HG03139 (cell line): ENCODE measurements around the gene LHFPL3.

ENCODE experiments used
- ATAC-seq: cut with Tn5 transposase; IDR thresholded peaks from one replicate; pipeline ENCODE4 v1.9.1; 2021; ENCODE audit not compliant: unreplicated experiment

The LHFPL3 gene

GRCh38 chr7:104367926-104368325, 39.5 kb downstream of the LHFPL3 start:
- ATAC-seq, result no peak

GRCh38 chr7:104371216-104371979, 43.0 kb downstream of the LHFPL3 start:
- no peak for ATAC-seq

DNA sequence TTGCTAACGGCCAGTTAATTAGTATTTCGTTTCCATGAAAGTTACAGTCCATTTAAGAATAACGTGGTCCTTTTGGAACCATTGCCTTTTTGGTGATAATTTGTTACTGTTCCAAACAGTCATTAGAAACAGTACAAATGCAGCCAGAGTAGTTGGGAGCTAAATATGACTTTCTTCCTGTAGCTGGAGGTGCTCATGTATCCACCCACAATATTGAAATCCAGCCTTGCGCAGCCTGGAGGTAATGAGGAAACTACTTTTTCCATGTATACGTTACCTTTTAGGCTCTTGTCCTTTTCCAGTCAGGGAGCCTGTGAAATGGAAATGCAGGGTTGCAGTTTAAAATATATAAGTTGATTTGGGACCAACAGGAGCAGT, 43.6 kb downstream of the LHFPL3 start:
- no peak for ATAC-seq

DNA sequence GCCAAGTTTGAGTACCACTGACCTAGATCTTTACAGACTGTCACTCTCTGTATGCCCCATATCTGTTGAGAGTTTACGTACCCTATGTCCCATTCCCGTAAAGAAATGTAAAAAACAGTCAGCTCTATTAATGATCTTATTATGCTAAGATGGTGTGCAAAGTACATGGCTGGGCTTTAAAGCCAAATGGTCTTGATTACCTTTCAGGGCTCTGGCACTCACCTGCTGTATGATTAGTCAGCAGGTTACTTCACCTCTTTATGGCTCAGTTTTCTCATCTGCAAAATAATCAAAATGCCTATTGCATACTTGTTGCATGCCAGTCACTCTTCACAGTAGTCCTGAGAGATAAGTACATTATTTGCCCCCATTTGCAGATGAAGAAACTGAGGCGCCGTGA, 54.2 kb downstream of the LHFPL3 start:
- ATAC-seq, result no peak

DNA sequence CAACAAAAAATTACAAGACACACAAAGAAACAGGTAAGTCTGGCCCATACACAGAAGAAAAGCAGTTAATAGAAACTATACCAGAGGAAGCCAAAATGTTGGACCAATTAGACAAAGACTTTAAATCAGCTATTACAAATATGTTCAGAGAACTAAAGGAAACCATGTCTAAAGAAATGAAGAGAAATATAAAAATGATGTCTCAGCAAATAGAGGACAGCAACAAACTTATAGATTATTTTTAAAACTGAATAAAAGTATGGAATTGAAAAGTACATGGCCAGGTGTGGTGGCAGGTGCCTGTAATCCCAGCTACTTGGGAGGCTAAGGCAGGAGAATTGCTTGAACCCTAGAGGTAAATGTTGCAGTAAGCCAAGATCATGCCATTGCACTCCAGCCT, 58.5 kb downstream of the LHFPL3 start:
- ATAC-seq, result no peak

DNA sequence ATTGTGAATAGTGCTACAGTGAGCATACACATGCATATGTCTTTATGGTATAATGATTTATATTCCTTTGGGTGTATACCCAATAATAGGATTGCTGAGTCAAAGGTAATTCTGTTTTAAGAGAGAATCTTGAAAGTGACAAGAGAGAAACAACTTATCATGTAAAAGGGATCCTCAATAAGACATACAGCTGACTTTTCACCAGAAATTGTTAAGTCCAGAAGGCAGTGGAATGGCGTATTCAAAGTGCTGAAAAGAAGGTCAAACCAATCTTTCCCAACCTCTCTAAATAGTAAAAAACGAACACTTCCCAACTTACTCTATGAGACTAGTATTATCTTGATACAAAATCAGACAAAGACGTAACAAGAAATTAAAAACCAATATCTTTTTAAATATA, 59.8 kb downstream of the LHFPL3 start:
- ATAC-seq, result no peak

- ATAC-seq, result no peak
Measured at GRCh38 chr7:104395162-104395561, 66.8 kb downstream of the LHFPL3 start.

- no peak for ATAC-seq
Measured at GRCh38 chr7:104397442-104397841, 69.0 kb downstream of the LHFPL3 start.

DNA sequence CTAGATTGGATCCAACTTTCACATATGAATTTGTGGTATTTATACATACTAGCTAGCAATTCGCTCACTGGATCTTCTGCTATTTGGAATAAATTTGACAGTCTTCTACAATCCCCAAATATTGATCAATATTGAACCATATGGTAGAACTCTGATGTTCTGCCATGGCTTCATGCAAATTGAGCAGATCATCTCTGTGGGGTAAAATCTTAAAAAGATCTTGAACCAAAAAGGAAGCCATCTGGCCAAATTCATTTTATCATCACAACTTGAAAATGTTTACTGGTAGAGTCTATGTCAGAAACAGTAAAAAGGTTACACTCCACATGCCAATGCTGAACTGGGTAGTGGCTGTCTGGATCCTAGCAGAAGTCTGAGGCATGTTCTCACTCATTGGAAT, 80.0 kb downstream of the LHFPL3 start:
- no peak for ATAC-seq

DNA sequence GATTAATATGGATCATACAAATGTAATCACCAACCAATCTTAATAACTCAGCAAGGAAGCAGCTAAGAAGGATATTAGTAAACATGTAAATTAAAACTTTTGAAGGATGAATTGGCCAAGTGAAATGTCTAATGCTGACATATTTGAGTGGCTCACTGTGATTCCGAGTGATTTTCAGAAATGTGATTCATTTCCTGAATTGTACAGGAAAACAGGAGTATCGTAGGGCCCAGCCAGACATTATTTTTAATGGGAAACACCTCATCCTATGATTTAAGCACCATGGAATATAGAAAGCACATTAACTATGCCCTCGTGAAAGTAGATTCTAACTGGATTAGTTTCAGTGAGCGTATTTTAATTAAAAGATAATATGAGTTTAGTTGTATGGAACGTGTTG, 82.3 kb downstream of the LHFPL3 start:
- no peak for ATAC-seq

DNA sequence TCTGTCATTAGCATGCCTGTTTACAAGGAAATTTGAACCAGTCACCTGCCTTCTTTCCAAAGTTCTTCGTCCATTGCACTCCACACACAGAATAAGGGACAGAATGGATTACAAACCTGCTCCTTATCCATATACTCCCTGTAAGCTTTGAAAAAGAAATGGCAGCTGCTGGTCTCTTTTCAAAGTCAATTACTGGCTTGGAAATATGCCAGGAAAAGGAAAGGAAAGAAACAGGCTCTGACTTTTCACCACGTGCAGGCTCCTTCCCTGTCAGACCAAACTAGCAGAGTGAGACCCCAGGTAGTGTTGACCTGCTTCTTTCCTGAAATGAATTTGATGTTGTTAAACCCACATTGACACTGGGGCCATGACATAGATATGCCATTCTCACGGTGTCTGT, 84.5 kb downstream of the LHFPL3 start:
- ATAC-seq, result no peak

DNA sequence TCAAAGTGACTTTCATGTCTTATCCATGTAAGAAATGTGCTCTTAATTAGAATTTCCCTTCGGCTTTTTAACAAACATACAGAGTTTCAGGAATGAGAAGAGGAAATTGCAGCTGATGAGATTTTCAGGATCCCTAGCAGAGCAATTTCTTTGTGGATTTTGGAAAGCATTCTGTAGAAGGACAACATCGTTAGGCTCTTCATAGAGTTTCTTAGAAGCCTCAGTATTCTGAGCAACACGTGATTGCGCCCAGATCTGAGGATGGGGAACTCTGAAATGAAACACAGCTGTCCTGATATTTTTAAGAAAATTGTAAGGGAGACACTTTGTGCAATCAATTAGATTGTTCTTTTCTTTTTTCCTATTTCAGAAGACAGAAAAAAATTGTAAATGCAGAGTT, 85.8 kb downstream of the LHFPL3 start:
- ATAC-seq, result no peak

- no peak for ATAC-seq
Measured at GRCh38 chr7:104415700-104416099, 87.3 kb downstream of the LHFPL3 start.

DNA sequence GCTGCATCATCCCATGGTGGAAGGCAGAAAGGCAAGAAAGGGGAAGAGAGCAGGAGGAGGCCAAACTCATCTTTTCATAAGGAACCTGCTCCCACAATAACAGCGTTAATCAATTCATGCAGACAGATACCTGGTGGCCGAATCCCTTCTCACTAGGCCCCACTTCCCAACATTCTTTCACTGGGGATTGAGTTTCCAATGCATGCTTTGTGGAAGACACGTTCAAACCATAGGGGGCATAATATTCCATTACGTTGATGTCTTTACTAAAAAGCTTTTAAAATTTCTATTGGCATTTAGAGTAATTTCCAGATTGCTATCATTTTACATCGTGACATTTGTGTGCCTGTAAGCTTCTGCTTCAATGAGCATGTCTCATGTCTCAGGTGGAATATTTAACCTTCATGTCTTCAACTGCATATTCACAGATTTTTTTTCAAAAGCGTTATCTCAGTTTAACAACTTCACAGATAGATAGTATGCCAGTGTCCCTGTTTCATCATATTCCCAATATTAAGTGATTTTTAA, 88.5 kb downstream of the LHFPL3 start:
- ATAC-seq, result no peak

GRCh38 chr7:104431930-104432329, 103.5 kb downstream of the LHFPL3 start:
- ATAC-seq, result no peak

GRCh38 chr7:104434129-104434528, 105.7 kb downstream of the LHFPL3 start:
- no peak for ATAC-seq

DNA sequence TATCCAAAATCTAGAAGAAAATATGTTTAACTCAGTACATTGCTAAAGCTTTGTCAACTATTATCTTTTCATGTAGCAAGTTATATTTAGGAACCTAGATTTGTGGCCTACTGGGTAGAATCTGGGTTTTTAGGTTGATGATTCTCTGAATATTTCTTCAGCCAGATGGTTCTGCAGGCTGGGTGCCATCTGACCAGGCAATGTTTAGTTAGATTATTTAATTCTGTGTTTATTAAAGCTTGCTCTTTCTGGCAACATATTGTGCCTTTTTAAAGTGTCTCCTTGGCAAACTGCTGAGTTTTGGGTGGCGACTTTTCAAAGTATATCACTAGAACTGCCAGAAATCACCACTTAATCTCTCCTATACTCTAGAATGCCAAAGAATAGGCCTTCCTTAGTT, 114.1 kb downstream of the LHFPL3 start:
- ATAC-seq, result no peak

DNA sequence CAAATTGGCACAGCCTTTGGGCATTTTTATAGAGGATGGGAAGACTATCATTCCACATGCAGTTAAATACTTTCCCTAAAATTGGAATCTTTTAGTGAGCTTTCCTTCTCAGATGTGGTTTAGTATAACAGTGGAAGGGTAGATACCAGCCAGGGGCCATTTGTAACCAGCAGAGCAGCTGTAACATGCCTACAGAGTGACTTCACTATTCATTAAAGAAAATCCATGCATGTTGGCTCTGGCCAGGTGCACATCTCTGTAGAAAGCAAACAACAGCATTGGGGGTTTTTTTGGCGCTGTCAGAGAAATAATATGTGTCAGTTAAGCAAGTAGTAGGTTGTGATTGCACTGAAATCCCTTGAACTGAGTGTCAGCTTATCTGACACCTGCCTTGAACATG, 115.6 kb downstream of the LHFPL3 start:
- no peak for ATAC-seq

DNA sequence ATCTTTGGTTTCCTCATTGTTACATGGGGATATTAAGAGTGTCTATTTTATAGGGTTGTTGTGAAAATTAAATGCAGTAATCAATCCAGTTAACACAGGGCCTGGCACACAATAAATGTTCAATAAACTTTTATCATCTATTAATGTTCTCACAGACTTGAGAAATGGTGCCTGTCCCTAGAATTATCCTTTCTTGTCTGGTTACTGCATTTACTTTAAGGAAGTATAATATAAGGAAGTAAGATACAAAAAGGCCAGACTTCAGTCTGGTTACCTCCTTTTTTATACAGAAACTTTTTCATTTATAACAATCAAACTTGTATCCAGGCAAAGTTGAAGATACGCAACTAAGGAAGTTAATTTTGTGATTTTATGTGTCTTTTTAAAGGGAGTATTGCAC, 117.0 kb downstream of the LHFPL3 start:
- no peak for ATAC-seq

- no peak for ATAC-seq
Measured at GRCh38 chr7:104450861-104451260, 122.5 kb downstream of the LHFPL3 start.

DNA sequence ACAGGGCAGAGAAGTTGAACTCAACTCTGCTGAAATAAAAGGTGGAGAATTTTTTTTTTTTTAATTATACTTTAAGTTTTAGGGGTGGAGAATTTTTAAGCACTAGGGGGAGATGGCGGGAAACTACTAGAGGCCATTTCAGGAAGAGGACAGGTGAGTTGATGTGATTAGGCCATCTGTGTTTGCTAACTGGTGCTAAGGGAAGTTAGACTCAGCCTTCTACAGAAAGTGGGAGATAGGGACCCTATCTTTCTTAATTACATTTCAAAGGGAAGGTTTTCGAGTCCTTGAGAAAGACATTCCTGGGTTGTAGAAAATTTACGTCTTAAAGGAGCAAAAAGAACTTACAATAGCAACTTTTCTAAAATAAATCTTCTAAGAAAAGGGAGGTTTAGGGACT, 124.8 kb downstream of the LHFPL3 start:
- ATAC-seq, result no peak

GRCh38 chr7:104458875-104459274, 130.5 kb downstream of the LHFPL3 start:
- ATAC-seq, result no peak

DNA sequence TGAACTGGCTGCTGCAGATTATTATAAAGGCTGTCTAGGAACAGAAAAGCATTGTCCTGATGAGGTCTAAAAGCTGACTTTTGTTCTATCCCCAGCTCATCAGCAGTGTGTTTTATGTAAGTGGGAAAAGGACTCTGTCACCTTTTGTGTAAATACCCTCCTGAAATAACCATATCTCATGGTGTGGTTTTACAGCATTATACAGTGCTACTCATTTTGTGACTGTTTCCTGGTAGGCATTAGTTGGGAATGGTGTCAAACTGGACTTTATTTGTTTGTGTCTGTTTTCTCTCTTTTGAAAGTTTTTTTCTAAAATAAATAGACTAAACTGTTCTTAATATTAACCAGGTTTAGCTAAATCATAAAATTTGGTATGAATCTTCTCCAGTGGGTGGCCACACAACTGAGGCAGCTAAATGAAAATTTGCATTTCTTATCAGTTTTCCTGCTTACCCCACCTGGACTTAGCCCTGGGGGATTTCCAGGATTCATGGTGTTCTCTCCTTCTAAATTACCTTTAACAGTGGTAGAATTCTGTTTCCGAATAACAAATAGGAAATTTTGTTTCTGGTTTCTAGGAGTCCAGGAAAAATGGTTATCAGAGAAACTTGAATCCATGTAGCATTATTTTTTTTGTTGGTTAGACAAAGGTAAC, 140.9 kb downstream of the LHFPL3 start:
- ATAC-seq, result no peak
